Fibroblast of skin of right quadriceps (primary cell): ENCODE measurements around the gene TFRC.
"Not testable (repeated sequence)": the region's sequence is repeated elsewhere in the genome, so short reads cannot be mapped to it uniquely, and the experiment has no call there.

Source experiments
- DNase-seq: peaks from one replicate; pipeline ENCODE4 v3.0.0-alpha.2; 2013

Gene TFRC

DNA sequence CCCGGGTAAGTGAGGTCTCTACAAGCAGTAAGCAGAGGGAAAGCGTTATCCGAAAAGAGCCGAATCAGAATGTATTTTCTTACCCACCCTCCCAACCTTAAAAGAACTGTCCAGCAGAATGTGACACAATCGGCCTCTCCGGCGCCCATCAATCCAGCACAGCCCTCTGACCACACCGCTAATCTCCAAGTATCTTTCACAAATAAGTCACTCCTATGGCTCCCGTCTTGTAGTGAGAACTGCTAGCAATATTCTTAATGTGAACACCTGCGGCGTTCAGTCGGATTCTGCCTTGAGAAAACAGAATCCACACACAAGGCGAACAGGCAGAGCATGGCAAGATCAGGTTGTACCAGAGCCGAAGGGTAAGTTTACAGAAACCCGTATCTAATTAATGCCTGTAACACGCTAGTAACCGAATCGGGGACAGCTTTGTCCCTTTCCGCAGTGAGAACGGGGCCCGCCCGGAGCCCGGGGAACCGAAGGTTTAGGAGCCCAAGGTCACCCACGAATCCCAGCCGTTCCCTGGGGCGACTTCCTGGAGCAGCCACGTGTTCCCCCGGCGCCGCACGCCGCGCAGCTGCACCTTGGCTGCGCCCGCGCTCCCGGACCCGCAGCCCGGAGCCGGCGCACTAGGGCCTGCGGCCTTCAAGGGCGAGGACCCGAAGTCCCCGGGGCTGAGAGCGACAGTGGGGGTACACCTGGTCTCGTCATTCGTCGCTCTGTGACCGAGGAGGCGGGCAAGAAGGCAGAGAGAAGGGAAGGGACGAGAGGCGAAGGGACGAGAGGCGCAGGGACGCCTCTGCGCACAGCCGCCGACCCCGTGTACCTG lies 672 bp downstream of the TFRC start:
- peak; percentile 22 for DNase-seq

DNA sequence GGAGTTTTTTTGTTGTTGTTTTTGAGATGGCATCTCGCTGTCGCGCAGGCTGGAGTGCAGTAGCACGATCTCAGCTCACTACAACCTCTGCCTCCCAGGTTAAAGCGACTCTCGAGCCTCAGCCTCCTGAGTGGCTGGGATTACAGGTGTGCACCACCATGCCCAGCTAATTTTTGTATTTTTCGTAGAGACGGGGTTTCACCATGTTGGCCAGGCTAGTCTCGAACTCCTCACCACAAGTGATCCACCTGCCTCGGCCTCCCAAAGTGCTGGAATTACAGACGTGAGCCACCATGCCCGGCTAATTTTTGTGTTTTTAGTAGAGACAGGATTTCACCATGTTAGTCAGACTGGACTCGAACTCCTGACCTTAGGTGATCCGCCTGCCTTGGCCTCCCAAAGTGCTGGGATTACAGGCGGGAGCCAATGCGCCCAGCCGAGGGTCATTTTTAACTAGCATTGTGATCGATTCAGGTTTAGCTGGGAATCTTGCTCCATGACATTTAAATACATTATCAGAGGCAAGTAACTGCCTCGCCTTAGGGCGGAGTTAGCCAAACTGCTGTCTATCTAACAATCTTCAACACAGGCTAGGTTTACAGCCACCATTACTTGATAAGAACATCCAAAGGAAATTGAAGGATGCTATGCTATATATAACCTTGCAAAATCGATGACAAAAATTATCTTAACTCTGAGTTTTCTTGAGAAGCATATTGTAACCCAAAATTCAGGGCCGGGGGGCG lies 1.6 kb downstream of the TFRC start:
- not testable (repeated sequence) for DNase-seq

GRCh38 chr3:196079682-196080081 lies 2.2 kb downstream of the TFRC start:
- no peak for DNase-seq

DNA sequence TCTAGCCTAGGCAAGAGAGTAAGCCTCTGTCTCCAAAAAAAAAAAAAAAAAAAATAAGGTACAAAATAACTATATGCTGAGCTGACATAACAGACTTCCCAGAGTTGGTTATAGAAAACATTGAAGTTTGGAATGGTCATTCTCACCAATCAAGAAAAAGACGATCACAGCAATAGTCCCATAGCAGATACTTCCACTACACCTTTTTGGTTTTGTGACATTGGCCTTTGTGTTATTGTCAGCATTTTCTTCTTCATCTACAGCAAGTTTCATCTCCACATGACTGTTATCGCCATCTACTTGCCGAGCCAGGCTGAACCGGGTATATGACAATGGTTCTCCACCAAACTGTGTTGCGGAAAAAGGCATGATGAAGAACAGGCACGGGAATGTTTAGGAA lies 6.9 kb downstream of the TFRC start:
- DNase-seq: no peak

- DNase-seq: peak; percentile 47
Observed at GRCh38 chr3:196073255-196073753, 8.6 kb downstream of the TFRC start.

- DNase-seq: no peak
Observed at GRCh38 chr3:196072313-196072712, 9.6 kb downstream of the TFRC start.

GRCh38 chr3:196068812-196069211 lies 13.1 kb downstream of the TFRC start:
- DNase-seq: not testable (repeated sequence)

DNA sequence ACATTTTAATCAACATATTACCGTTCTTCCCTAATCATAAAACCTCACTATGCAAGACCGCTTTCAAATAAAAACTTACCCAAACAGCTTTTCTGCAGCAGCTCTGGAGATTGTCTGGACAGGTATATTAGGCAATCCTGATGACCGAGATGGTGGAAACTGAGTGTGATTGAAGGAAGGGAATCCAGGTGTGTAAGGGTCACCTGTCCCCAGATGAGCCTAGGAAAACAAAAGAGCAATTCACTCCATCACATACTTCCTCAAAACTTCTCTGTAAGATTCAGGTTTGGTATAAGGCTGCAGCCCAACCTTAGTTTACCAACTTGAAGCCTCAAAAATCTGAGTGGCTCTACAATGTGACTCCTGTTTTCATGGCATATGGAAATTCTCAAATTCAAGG lies 14.5 kb downstream of the TFRC start:
- no peak for DNase-seq

DNA sequence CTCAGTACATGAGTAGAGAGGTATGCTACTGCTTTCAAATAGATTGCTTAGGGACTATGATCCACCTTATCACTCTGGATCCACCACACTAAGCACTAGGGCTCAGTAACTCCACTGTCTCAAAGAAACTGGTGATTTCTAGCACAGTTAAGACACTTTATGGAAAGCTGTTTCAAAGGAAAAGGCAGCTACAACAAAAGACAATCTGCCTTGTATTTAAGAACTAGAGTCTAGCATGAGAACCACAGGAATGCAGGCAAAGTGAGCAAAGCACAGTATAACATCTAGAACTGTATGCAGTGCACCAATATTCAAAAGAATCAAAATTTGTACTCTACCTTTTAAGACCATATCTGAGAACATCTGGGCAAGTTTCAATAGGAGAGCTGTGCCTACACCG lies 17.9 kb downstream of the TFRC start:
- no peak for DNase-seq

GRCh38 chr3:196063456-196063855 lies 18.4 kb downstream of the TFRC start:
- DNase-seq: no peak

DNA sequence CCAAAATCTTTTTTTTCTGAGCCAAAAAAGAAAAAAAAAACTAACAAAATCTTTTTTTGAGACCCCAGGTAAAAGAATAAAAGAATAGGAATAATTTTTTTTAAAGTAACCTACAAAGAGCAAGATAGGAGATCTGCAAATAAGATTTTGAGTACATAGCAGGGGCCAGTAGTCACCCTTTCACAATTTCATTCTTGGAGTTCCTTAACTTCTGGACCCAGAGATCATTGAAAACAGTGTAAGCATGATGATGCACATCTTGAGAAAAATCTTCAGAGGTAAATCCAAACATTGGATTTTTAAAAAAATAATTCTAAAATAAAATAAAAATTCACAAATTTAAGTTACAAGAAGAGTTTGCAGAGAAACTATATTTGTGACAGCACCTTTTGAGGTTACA lies 18.8 kb downstream of the TFRC start:
- DNase-seq: no peak

GRCh38 chr3:196060834-196061233 lies 21.1 kb downstream of the TFRC start:
- DNase-seq: no peak

DNA sequence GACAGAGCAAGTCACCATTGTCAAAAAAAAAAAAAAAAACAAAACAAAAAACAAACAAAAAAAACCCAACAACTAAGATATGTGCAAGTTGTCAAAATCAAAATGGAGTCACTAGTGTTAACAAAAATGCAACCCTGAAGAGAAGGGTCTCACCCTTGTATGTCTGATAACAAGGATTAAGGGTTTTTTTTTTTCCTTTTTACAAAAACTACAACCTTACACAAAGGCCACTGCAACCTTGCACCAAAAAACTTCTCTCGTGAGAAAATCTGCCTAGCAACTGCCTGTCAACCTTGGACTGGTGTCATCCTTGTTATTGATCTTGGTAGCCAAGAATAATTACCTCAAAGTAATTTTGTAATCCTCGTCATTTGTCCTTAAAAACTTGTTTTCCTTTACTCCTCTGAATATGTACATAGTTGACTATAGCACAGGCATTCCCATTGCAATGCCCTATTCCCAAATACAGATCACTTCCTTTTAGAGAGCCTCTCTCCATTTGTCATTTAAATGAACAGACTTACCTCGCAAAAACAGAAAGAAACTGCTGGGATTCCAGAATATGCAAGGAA lies 24.0 kb downstream of the TFRC start:
- DNase-seq: no peak

- not testable (repeated sequence) for DNase-seq
Observed at GRCh38 chr3:196056371-196056770, 25.5 kb downstream of the TFRC start.

DNA sequence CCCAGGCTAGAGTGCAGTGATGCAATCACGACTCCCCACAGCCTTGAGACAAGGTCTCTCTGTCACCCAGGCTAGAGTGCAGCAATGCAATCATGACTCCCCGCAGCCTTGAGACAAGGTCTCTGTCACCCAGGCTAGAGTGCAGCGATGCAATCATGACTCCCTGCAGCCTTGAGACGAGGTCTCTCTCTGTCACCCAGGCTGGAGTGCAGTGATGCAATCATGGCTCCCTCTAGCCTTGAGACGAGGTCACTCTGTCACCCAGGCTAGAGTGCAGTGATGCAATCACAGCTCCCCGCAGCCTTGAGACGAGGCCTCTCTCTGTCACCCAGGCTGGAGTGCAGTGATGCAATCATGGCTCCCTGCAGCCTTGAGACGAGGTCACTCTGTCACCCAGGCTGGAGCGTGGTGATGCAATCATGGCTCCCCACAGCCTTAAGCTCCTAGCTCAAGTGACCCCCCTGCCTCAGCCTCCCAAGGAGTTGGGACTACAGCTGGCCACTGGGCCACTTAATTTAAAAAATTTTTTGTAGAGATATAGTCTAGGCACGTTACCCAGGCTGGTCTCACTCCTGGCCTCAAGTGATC lies 26.1 kb downstream of the TFRC start:
- no peak for DNase-seq

DNA sequence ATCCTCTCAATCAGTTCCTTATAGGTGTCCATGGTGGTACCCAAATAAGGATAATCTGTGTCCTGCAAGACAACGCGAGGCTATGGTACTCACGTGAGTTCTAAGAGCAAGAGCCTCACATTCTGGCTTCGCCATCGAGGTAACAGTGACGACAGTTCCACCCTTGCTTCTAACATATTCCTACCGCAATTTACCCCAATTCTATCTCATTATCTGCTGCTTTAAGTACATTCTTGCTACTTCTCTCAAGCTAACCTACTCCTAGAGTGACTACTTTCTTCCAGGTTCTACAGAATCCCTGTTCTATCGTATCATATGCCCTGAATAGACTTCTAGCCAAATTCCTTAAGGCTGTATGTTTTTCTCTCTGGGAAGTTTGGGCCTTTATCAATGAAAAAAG lies 26.6 kb downstream of the TFRC start:
- no peak for DNase-seq

GRCh38 chr3:196054661-196055060 lies 27.2 kb downstream of the TFRC start:
- no peak for DNase-seq

GRCh38 chr3:196053487-196053886 lies 28.4 kb downstream of the TFRC start:
- DNase-seq: no peak

- DNase-seq: no peak
Observed at GRCh38 chr3:196051282-196052076, 30.4 kb downstream of the TFRC start.

- no peak for DNase-seq
Observed at GRCh38 chr3:196050597-196050996, 31.3 kb downstream of the TFRC start.

DNA sequence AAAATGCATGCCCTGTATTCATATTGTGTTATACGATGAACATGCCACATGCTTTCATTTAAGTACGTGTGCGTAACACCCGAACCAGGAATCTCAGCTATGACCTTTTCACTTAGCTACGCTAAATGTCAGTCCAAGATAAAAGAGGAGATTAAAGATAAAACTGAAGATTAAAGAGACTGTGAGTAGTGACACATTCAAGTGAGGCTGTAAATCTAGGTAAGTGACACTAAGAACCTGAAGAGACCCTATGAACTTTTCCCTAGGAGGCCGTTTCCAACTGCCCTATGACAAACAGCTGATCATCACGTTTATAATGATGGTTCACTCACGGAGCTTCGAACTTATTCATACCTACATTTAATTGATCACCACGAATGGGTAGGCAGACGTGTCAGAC lies 32.2 kb downstream of the TFRC start:
- no peak for DNase-seq

GRCh38 chr3:196048922-196049598 lies 32.8 kb downstream of the TFRC start:
- no peak for DNase-seq
